HG03139 (cell line): ENCODE results near the gene STARD8.
"Not testable (repeated sequence)": the region's sequence is repeated elsewhere in the genome, so short reads cannot be mapped to it uniquely, and the experiment has no call there.

Experiments used
- ATAC-seq: cut with Tn5 transposase; IDR thresholded peaks from one replicate; pipeline ENCODE4 v1.9.1; 2021; ENCODE audit not compliant: unreplicated experiment

The STARD8 gene, protein sequence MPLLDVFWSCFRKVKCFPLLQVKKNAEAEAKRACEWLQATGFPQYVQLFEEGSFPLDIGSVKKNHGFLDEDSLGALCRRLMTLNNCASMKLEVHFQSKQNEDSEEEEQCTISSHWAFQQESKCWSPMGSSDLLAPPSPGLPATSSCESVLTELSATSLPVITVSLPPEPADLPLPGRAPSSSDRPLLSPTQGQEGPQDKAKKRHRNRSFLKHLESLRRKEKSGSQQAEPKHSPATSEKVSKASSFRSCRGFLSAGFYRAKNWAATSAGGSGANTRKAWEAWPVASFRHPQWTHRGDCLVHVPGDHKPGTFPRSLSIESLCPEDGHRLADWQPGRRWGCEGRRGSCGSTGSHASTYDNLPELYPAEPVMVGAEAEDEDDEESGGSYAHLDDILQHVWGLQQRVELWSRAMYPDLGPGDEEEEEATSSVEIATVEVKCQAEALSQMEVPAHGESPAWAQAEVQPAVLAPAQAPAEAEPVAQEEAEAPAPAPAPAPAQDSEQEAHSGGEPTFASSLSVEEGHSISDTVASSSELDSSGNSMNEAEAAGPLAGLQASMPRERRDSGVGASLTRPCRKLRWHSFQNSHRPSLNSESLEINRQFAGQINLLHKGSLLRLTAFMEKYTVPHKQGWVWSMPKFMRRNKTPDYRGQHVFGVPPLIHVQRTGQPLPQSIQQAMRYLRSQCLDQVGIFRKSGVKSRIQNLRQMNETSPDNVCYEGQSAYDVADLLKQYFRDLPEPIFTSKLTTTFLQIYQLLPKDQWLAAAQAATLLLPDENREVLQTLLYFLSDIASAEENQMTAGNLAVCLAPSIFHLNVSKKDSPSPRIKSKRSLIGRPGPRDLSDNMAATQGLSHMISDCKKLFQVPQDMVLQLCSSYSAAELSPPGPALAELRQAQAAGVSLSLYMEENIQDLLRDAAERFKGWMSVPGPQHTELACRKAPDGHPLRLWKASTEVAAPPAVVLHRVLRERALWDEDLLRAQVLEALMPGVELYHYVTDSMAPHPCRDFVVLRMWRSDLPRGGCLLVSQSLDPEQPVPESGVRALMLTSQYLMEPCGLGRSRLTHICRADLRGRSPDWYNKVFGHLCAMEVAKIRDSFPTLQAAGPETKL

DNA sequence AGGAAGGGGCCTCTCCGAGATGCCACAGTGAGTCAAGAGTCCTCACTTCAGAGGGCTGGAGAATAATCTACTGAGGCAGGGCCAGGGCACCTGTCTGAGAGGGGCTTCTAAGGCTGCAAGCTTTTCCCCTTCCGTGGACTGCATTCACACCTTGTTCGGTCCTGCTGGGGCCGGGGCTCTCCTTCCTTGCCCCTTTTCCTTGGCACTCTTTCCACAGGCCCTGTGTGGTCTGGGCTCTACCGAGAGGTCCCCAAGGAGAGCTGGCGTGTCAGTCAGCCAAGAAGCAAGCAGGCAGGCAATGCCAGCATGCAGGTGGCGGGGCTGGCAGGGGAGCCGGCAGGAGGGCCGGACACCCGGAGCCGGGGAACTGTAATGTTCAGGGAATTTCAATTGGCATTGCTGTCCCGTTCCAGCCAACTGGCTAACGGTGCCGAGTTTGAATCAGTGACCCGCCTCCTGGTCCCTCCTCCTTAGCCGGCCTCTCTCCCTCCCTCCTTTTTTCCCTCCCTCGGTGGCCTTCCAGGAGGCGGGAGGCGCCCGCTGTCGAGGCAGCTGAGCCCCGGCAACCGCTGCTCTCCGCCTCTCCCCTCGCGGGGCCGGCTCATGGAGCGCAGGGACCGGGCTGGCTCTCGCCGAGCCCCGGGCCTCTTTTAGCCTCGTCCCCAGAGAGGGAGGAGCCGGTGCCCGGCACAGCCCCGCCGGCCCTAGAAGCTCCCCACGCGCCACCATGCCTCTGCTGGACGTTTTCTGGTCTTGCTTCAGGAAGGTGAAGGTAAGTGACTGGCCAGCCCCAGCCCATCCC lies at the start of gene STARD8:
STARD8 (plus strand) TSS at position 511 of the 802 bp plus-strand sequence; CDS start at position 728, 217 bp downstream.
- no peak for ATAC-seq

DNA sequence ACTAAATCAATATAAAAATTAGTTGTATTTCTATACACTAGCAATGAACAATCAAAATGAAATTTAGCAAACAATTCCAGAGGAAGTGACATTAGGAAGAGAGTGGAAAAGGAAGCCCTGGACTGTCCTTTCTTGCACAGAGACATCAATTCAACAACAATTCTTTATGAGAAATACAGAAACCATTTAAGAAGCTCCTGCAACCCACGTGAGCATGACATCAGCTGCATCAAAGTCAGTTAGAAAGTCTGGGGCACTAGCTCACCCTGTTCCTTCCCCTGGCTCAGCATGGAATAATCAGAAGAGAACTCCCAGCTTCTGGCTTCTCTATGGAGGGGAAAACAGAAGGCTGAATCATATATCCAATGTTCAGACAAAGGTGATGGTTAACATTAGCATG lies 48.6 kb upstream of the STARD8 start:
- ATAC-seq = no peak

DNA sequence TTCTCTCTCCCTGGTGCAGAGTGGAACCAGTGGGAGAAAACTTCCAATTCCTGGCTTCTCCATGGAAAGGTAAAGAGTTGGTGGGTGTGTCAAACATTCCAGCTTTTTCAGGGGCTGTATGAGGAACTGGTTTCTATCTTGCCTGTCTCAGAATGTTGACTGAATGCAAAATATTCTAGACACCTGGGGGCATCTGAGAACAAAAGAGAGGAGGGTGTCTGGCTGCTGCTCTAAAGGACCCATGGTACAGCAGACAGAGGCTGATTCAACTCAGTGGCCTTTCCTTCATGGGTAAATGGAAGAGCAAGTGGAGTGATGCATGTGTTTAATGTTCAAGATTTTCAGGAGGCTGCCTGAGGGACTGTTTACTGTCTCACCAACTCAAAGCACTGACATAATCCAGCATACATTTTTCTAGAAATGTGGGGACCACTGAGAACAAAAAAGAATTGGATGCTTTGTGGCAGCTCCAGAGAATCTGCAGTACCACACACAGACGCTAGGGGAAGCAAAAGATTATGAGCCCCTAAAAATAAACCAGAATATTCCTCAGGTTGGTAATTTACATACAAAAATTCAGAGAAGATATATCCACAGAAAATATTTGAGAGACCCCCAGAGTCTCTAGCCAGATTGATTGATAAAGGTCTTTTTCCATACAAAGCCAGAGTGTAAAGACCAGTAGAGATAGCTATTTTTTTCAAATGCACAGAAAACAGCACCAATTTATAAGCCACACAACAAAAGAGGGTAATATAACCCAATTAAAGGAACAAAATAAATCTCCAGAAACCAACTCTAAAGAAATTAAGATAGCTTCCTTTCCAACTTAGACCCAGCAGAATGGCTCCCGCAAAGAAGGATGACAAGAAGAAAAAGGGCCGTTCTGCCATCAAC lies 48.0 kb upstream of the STARD8 start:
- no peak for ATAC-seq

DNA sequence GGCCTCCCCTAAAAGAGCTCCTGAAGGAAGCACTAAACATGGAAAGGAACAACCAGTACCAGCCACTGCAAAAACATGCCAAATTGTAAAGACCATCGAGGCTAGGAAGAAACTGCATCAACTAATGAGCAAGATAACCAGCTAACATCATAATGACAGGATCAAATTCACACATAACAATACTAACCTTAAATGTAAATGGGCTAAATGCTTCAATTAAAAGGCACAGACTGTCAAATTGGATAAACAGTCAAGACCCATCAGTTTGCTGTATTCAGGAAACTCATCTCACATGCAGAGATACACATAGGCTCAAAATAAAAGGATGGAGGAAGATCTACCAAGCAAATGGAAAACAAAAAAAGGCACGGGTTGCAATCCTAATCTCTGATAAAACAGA lies 43.2 kb upstream of the STARD8 start:
- not testable (repeated sequence) for ATAC-seq

DNA sequence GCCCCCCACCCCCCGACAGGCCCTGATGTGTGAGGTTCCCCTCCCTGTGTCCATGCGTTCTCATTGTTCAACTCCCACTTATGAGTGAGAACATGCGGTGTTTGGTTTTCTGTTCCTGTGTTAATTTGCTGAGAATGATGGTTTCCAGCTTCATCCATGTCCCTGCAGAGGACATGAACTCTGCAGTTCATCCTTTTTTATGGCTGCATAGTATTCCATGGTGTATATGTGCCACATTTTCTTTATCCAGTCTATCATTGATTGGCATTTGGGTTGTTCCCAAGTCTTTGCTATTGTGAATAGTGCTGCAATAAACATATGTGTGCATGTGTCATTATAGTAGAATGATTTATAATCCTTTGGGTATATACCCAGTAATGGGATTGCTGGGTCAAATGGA lies 32.7 kb upstream of the STARD8 start:
- ATAC-seq = not testable (repeated sequence)

DNA sequence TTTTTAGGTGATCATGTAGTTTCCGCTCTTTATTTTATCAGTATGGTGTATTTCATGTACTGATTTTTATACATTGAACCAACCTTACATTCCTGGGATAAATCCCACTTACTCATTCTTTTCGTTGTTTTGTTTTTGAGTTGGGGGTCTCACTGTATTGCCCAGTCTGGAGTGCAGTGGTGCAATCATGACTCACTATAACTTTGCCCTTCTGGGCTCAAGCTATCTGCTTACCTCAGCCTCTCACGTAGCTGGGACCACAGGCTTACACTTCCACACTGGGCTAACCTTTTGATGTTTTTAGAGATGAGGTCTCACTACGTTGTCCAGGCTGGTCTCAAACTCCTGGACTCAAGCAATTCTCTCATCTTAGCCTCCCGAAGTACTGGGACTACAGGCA lies 19.5 kb upstream of the STARD8 start:
- ATAC-seq = no peak

DNA sequence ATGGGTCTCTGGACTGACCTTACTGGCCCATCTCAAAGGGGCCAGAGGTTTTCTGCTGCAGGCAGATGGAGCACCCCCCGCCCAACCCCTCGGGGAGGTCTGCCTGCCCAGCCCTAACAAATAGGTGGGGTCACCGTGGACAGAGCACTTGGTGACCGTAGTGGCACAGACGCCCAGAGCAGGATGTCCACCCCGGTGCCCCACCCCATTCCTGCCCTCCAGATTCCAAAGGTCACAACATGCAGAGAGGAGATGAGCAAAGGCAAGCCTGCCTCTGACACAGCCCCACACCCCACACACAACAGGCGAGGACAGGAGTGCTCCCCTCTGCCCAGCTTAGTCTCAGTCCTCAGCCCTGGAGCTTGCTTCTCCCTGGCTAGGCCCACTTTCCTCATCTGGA lies 17.5 kb upstream of the STARD8 start:
- ATAC-seq = not testable (repeated sequence)

DNA sequence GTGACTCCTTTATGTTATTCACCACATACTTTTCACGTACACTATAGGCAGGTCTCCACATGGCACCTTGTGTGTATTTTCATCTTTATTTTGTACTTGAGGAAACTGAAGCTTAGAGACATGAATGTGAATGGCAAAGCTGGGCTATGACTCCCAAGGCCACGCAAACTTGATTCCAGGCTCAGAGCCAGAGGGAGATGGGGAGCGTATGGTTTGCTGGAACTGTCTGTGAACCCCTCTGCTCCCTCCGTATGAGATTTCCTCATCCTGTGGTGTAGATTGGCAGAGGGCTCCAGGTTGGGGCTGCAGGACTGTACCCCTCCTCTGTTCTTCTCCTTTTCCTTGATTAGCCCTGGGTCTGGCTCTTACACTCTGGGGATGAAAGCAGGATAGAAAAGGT lies 16.1 kb upstream of the STARD8 start:
- ATAC-seq = no peak

DNA sequence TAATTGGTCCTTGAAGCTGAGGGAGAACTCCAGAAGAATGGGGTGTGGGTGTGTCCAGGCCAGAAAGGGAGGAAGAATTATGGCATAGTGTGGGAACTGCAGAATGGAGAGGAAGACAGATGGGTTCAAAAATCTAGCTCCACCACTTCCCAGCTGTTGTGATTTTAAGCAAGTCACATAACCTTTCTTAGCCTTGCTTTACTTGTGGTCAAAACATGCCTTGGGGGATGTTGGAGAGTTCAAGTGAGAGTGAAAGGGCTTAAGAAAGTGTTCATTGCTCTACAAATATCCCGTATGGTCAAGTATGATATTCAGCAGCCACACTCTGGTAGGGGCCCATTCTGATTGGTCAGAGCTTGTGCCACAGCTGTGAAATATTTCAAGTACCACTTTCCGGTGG lies 15.0 kb upstream of the STARD8 start:
- ATAC-seq = no peak

DNA sequence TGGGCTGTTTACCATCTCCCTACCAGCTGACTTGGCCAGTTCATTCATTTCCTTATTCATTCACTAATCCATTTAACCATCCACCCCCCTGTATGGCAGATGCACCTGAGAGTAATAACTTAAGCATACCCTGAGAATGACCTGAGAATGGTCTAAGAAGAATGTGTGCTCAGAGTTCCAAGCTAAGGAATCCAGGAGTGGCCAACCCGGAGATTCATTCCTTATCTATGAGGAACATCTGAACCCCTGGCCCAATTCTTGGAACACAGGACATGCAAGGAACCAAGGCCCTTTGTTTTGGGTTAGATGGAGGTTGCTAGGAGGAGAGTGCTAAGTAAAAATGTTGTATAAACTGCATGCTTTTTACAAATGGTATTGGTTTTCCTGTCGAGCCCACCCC lies 13.5 kb upstream of the STARD8 start:
- ATAC-seq = no peak

DNA sequence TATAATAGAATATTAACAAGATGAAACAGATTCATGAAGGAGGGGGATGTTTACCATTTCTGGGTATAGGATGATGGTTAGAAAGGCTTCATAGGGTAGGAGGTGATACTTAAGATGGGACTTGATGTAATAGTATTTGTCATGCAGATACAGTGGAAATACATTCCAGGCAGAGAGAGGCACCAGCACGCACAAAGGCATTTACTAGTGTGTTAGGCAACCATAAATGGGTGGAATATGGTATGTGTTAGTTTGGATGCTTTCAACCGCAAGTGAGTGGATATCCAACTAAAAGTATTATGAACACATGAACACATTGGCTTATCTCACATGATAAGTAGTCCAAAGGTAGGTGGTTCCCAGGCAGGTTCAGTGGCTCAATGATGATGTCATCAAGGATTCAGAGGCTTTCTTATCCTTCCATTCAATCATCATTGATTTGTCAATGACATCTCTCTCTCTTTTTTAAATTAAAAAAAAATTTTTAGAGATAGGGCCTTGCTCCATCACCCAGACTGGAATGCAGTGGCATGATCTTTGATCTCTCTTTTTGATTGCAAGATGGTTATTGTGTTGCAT lies 12.7 kb upstream of the STARD8 start:
- no peak for ATAC-seq

DNA sequence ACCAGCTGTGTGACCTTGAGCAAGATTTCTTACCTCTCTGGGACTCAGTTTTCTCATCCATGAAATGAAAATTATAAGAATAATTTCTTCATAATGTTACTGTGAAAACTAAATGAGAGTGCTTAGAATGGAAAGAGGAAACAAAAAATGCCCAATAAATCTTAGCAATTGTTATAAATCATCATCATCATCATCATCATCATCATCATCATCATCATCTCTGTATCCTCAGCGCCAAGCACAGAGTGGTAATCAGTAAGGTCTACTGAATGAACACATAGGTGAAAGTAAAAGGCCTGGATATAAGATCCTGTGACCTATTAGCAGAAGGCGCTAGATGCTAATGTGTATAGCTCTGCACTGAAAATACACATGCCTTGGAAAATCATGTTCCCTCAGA lies 6.8 kb upstream of the STARD8 start:
- ATAC-seq = no peak

DNA sequence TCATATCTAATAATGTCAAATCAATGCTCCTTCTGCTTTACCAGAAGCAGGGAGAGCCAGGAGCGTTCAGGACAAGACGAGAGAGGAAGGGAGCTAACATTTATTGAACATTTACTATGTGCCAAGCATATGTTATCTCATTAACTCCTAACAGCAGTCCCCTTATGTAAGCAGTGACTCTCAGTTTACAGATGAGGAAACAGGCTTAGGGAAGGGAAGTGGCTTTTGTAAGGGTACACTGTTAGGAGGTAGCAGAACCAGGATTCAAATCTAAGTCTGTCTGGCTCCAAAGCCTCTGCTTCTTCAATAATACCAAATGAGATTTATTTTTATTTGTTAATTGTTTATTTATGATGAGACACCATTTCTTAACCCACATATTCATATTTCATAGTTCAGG lies 2.6 kb upstream of the STARD8 start:
- ATAC-seq = no peak

DNA sequence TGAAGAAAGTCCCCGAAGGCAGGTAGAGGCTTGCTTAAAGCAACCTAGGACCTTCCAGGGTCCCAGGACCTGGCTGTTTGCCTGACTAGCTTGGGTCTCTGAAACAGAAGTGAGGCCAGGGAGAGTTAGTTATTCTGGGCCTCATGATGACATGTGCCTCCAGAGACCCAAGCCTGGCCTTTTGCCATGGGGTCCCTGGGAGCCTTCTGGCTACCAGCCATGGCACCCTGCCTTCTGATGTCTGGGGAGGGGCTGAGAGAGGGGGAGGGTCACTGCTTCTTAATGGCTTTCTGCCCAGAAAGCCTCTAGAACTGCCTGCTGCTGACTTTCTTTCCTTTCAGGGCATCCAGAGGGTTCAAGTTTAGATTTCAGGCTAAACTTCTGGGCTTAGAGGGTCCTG lies 1.0 kb upstream of the STARD8 start:
- no peak for ATAC-seq

DNA sequence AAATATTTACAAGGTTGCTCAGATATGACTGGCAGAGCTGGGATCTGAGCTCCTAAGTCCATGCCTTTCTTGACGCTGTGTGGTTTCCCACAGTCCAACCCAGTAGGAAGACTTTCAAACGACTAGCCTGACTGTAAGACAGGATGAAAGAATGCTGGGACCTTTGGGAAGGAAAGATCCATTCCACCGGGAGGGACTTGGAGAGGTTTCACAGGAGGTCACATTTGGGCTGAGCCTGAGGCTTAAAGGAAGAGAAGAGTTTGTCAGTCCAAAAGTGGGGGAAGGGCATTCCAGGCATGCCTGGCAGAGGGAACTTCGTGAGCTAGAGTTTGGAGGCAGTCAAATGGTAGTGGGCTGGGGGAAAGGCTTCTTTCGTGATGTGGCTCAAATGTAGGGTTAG lies 1.5 kb downstream of the STARD8 start:
- ATAC-seq = no peak

DNA sequence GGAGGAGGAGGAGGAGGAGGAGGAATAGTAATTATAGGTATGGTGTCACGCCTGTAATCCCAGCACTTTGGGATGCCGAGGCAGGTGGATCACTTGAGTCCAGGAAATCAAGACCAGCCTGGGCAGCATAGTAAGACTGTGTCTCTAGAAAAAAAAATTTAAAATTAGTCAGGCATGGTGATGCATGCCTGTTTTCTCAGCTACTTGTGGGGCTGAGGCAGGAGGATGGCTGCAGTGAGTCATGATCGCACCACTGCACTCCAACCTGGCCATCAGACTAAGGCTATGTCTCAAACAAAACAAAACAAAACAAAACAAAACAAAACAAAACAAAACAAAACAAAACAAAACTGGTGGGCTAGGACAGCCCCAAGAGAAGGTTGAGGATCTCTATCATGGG lies 3.0 kb downstream of the STARD8 start:
- no peak for ATAC-seq

DNA sequence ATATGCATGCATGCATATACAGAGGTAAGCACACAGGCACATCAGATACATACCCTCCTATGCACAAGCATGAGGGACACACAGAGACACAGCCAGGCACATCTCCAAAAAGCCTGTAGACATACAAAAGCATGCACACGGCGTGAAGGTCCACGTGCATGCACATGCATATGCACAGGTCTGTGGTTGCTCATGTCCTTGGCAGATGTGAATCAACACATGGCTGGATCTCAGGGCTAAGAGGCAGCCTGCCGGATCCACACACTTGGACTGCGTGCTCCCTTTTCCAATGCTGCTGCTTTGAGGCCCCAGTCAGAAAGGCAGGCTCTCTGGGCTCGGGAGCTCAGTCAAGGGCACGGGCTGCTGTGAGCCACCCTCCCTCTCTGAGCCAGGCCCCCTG lies 3.6 kb downstream of the STARD8 start:
- ATAC-seq = no peak

DNA sequence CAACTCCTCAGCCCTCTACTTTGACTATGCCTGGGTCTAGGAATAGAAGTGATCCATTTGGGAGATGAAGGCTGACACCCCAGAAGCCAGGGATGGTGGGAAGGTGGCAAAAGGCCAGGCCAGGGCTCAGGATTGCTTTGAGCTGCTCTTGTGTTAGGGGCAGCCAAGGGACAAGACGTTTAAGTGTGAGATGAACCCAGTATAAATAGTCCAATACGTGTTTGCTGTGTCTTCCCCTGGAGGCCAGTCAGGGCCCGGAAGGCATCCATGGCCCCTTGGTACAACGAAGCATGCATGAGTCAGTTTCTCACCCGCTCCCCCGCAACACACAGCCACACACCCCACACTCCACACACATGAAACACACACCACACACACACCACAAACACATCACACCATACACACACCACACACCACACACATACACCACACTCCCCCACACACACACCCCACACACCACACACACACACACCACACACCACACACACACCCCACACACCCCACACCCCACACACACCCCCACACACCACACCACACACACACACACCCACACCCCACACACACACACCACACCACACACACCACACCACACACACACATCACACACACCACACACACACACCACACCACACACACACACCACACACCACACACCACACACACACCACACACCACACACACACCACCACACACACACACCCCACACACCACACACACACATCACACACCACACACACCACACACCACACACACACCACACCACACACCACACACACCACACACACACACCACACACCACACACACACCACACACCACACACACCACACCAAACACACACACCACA lies 5.1 kb downstream of the STARD8 start:
- no peak for ATAC-seq

DNA sequence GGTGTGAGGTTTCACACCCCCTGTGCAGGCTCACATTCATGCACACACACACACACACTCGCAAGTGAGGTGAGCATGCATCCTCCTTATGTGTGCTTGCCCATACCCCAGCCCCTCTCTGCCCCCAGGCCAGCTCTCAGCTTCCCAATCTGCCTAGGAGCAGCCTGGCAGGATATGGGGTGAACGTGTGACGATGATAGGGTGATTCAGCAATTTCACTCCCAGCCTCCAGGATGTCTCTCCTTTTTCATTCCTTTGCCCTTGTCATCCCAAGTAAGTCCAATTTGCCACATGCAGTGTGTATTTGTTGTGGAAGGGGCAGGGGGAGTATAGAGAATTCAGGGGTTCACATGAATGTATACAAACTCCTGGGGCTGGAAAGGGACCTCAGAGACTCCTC lies 7.2 kb downstream of the STARD8 start:
- no peak for ATAC-seq
